Neural progenitor cell (in vitro differentiated cells): ENCODE results near the gene S100A9.

Source experiments
- CTCF ChIP-seq: fragments of 200-600 bp; sonication (generic); IDR thresholded peaks from 2 replicates; pipeline ENCODE4 v1.5.1; 2017; ENCODE audit warnings: antibody characterized with exemption, mild to moderate bottlenecking
- EZH2 ChIP-seq: fragments of 200-600 bp; sonication (generic); IDR thresholded peaks from 2 replicates; pipeline ENCODE4 v1.6.1; 2017; ENCODE audit warnings: antibody characterized with exemption, mild to moderate bottlenecking, moderate library complexity

GRCh38 chr1:153403421-153404085 lies 45.9 kb downstream of the S100A9 start:
- no peak for TF ChIP-seq CTCF
- no peak for TF ChIP-seq EZH2
